LNCAP (cell line): ENCODE measurements around the gene CFAP65.

ENCODE experiments used
- CTCF ChIP-seq: fragments of 450-650 bp; IDR thresholded peaks from 2 replicates; pipeline ENCODE4 v1.5.1; 2017; ENCODE audit warnings: mild to moderate bottlenecking

CFAP65 gene

DNA sequence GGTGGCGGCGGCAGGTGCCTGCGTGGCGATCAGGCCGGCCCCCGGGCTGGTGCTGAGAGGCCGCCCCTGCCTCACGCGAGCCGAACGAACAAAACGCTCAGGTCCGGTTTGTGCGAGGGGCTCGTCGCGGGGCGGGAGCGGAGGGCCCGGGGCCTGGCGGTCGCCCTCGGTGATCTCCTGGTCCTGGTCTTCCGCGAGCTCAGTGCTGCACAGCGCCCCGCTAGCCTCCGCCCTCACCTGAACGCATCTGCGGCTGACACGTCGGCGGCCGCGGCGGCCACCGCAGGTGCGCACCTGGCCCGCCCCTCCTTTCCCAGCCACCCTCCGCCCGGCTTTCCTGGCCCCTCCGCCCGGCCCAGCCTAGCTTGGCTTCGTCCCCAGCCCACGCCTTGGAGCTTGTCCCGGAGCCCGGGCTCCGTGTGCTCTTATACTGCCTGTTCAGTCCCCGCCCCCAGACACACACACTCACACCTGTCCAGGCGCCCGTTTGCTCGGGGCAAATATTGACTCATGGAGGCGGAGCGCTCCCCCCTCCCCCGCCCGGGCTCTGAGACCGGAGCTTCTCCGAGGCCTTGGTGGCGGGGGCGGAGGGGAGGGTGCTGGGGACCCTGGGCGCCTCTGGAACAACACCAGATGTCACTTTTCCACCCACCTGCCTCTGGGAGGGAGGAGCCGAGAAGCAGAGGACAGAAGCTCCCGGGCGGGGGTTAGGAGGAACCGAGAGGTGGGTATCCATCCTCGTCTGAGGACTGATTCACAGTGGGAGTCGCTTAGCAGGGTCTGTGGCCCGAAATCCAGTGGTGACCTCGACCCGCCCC, 39.5 kb downstream of the CFAP65 start:
- TF ChIP-seq CTCF = no peak

DNA sequence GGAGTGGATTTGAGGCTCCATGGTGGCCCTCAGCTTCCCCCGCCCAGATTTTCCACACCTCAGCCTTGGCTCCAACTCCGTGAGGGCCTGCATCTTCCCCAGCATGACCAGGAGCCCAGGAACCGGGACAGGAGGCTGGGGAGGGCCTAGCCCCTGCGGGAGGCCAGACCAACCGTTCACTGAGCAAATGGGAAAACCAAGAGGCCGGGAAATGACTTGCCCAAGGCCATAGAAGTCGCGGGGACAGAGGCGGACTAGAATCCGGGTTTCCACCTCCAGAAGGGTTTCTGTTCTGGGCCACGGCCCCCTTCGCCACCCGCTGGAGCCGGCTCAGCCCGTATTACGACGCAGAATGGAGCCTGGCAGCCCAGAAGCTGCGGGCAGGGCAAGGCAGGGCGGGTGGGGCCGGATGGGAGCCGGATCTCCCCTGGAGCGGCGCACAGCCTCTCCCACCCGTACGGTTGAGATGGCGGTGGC, 40.2 kb downstream of the CFAP65 start:
- TF ChIP-seq CTCF = no peak

GRCh38 chr2:219000569-219000960, 40.8 kb downstream of the CFAP65 start:
- no peak for TF ChIP-seq CTCF

DNA sequence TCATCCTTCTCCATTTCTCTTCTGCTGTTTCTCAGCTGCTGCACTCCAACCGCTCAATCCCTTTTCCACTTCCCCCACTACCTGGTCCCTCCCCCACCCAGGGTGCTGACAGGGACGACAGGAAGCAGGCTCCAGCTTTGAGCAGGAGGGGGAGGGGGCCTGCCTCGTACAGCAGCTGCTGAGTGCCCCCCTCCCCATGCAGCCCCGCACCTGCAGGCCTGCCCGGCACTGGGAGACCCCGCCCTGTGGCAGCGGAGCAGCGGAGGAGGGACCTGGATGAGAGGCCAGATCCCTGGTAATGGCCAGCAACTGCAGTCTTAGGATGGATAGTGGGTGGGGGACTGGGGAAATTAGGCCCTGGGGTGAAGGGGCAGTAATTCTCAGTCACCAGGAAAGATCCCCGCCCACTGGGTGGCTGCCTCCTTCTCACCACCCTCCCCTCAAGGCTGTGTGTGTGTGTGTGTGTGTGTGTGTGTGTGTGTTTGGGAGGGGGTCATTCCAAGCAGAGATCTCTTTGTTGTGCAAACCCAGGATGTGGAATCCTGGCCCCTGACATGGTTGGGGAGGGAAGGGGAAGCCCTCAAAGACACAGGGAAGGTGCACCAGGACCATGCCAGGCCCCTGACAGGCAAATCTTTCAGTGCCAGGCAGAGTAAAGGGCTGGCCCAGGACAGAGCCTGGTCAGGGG, 41.3 kb downstream of the CFAP65 start:
- no peak for TF ChIP-seq CTCF

DNA sequence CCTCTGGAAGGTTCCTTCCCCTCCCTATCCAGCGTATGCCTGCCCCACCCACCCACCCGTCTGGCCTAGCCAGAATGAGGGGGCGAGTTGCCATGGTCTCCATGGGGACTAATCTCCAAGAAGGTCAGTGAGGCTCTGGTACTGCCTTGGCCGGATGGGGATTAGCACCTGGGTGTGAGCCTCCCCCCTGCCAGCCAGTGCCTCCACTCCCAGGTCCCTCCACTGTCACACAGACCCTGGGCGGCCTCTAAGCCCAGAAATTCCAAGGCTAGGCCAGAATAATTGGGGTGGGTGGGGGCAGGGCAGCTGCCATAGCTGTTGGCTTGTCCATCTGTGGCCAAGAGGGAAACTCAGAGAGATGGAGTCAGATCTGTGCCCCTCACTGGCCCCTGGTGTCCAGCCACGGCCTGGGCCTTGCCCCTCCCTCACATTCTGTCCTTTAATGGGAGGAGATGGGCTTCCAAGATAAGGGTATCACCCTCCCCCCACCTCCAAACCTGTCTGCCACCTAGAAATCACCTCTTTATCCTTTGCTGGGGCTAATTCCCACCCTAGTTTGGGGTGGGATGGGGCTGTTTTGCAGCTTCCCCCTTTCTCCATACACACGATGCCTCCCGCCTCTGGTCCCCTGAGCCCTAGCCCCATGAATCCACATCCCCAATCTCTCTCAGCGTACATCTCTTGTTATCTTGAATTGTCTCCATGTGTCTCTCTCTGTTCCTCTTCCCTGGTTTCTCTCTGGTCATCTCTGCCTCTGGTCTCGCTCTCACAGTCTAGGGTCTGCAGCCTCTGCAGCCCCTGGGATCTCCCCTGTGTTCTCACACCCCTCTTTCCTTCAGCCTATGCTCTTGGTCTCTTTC, 42.1 kb downstream of the CFAP65 start:
- no peak for TF ChIP-seq CTCF

- TF ChIP-seq CTCF = no peak
These were observed 42.8 kb downstream of the CFAP65 start for GRCh38 chr2:218998414-218999002.

- no peak for TF ChIP-seq CTCF
These were observed 43.6 kb downstream of the CFAP65 start for GRCh38 chr2:218997731-218998130.
